GM23248 (cell line): ENCODE results near the gene TENM3.

ENCODE experiments used
- EZH2 ChIP-seq: fragments of 200-600 bp; sonication (generic); IDR thresholded peaks from 2 replicates; pipeline ENCODE4 v1.6.1; 2018; ENCODE audit warnings: antibody characterized with exemption, mild to moderate bottlenecking; ENCODE audit not compliant: insufficient read depth, poor library complexity, severe bottlenecking
- EZH2phosphoT487 ChIP-seq: fragments of 200-600 bp; sonication (generic); IDR thresholded peaks from 2 replicates; pipeline ENCODE4 v1.6.1; 2018; ENCODE audit warnings: antibody characterized with exemption, moderate library complexity, mild to moderate bottlenecking, low read depth; ENCODE audit not compliant: insufficient read depth

DNA sequence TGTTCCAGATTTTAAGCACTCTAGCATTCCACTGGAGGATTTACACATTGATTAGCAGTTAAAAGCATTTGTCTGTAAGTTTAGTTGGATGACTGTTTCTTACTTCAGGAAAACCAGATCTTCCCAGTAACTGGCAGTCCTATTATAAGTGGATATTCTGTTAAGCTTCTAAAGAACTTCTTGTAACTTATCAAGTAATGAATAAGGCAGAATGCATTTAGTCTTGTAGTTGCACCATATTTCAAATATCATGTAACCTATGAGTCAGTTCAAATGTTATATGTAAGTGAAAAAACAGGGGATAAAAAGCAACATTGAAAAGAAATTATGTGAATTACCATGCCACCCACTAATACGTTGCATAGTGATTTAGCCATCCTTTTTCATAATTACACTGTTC lies 30.2 kb upstream of the TENM3 start:
- no peak for TF ChIP-seq EZH2
- no peak for TF ChIP-seq EZH2phosphoT487
